ENCODE results near the gene FGF5. TPM values are rescaled to one million over a fixed set of nuclear protein-coding genes. Genes with fewer than 3 reads are reported as not detected.

The FGF5 gene
- total RNA-seq, 1 experiment from 2014 or later = 2.6 TPM

DNA sequence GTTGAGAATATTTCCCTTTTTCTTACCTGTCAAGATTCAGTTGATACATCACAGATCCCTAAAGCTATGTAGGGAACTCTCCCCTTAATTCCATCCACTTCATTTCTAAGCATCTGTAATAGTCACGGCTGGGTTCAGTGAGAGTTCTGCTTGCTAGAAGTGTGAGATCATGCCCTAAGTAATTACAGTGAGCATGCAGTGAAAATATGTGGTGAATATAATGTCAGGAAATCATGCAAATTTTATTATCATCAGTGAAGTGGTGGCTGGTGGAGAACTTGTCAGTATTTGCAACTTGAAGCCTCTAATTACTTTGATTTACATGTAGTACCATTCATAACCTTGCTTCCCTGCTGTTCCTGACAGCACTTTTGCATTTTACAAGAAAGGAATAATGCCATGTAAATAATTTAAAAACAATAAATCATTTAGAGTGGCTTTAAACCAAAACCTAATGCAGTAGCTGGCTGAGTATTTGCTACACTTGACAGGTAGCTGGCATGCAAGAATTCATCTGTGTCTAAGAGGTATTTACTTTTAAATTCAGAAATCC is 40.8 kb downstream of the FGF5 start:
- TF ChIP-seq, protein P1, sequence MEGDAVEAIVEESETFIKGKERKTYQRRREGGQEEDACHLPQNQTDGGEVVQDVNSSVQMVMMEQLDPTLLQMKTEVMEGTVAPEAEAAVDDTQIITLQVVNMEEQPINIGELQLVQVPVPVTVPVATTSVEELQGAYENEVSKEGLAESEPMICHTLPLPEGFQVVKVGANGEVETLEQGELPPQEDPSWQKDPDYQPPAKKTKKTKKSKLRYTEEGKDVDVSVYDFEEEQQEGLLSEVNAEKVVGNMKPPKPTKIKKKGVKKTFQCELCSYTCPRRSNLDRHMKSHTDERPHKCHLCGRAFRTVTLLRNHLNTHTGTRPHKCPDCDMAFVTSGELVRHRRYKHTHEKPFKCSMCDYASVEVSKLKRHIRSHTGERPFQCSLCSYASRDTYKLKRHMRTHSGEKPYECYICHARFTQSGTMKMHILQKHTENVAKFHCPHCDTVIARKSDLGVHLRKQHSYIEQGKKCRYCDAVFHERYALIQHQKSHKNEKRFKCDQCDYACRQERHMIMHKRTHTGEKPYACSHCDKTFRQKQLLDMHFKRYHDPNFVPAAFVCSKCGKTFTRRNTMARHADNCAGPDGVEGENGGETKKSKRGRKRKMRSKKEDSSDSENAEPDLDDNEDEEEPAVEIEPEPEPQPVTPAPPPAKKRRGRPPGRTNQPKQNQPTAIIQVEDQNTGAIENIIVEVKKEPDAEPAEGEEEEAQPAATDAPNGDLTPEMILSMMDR (conservative IDR thresholded peaks at IDR 0.05; ENCODE audit: low read depth, low read length) = no peak
- TF ChIP-seq EZH2 (IDR thresholded peaks at IDR 0.05; ENCODE audit: low read length, unreplicated experiment) = no peak
- no peak for TF ChIP-seq EZH2phosphoT487 (IDR thresholded peaks at IDR 0.05; ENCODE audit: borderline replicate concordance, low read length)
- peak overlapping the region; percentile 62 for H2AFZ ChIP-seq (ENCODE audit: low read length)

GRCh38 chr4:80307774-80308465 is 41.5 kb downstream of the FGF5 start:
- TF ChIP-seq EZH2phosphoT487 (IDR thresholded peaks at IDR 0.05; ENCODE audit: borderline replicate concordance, low read length) (no peak), EZH2 (IDR thresholded peaks at IDR 0.05; ENCODE audit: low read length, unreplicated experiment) (no peak)
- TF ChIP-seq, protein P1 (conservative IDR thresholded peaks at IDR 0.05; ENCODE audit: low read depth, low read length) = no peak
- no peaks in the 10 kb centered on the region for H3K9me3 ChIP-seq (ENCODE audit: low read length)
- peak; percentile 59 for DNase-seq
- H3K4me2 ChIP-seq (ENCODE audit: low read length) = peak overlapping the region; percentile 76
- H4K20me1 ChIP-seq (ENCODE audit: low read length) = no peaks in the 10 kb centered on the region
- no peaks in the 10 kb centered on the region for H3F3A ChIP-seq (ENCODE audit: low read length, unreplicated experiment)
- H2AFZ ChIP-seq (ENCODE audit: low read length) = peak overlapping the region; percentile 62
- CTCF ChIA-PET = interaction anchor here (0.5 to 0.7 kb wide), 4 partner anchors 66 to 723 kb away, joined by 3 to 5 read pairs (median 4); partner anchors contain the start of gene BMP3
- no peaks in the 10 kb centered on the region for H3K36me3 ChIP-seq (ENCODE audit: low read depth, low read length)
- no peaks in the 10 kb centered on the region for H3K27me3 ChIP-seq (ENCODE audit: low read length)
- POLR2A ChIA-PET (ENCODE audit: unreplicated experiment) = interaction anchor here (0.5 to 0.7 kb wide), 2 partner anchors 46 to 71 kb away, joined by 3 to 6 read pairs; no protein-coding TSS in a partner anchor
- BruUV-seq (replicated peaks) = no TSS peak
- H3K4me1 ChIP-seq (ENCODE audit: insufficient read depth, low read length) = peaks cover 55% of the 10 kb centered on the region
- no peaks in the 10 kb centered on the region for H3K79me2 ChIP-seq (ENCODE audit: low read length)
- ATAC-seq = peak; percentile 59
- intact Hi-C loops (cut with micrococcal nuclease) = loop anchor here (5.0 kb wide), 1 partner anchor 41 kb away; the partner anchor contains the start of gene FGF5
- H3K9ac ChIP-seq (ENCODE audit: low read length) = peak overlapping the region; percentile 31; the same call in 1 of the 2 replicates
- peak overlapping the region; percentile 44; the same call in 1 of the 2 replicates for H3K4me3 ChIP-seq (ENCODE audit: low read length)
- no peaks in the 10 kb centered on the region for H3K9me2 ChIP-seq (replicated peaks; ENCODE audit: low read length)
- peak overlapping the region; percentile 76 for H3K27ac ChIP-seq (ENCODE audit: low read length)

More for the DNA sequence above, 40.8 kb downstream of the FGF5 start:
- ATAC-seq (no peak), DNase-seq (no peak)
- peaks cover 55% of the 10 kb centered on the region for H3K4me1 ChIP-seq (ENCODE audit: insufficient read depth, low read length)
- peak overlapping the region; percentile 76 for H3K27ac ChIP-seq (ENCODE audit: low read length)
- no peaks in the 10 kb centered on the region for H3K79me2 ChIP-seq (ENCODE audit: low read length)
- H3F3A ChIP-seq (ENCODE audit: low read length, unreplicated experiment) = no peaks in the 10 kb centered on the region
- ChIA-PET POLR2A (ENCODE audit: unreplicated experiment) (no interaction called here), CTCF (interaction anchor here (0.6 kb wide), 1 partner anchor 86 kb away, joined by 4 read pairs; no protein-coding TSS in a partner anchor)
- no TSS peak for BruUV-seq (replicated peaks)
- H3K36me3 ChIP-seq (ENCODE audit: low read depth, low read length) = no peaks in the 10 kb centered on the region
- H3K9ac ChIP-seq (ENCODE audit: low read length) = peak overlapping the region; percentile 31; the same call in 1 of the 2 replicates
- peak overlapping the region; percentile 44; the same call in 1 of the 2 replicates for H3K4me3 ChIP-seq (ENCODE audit: low read length)
- H3K4me2 ChIP-seq (ENCODE audit: low read length) = peak overlapping the region; percentile 76
- no peaks in the 10 kb centered on the region for H3K9me2 ChIP-seq (replicated peaks; ENCODE audit: low read length)
- no peaks in the 10 kb centered on the region for H3K27me3 ChIP-seq (ENCODE audit: low read length)
- no peaks in the 10 kb centered on the region for H3K9me3 ChIP-seq (ENCODE audit: low read length)
- no peaks in the 10 kb centered on the region for H4K20me1 ChIP-seq (ENCODE audit: low read length)
- intact Hi-C loops (cut with micrococcal nuclease) = loop anchor here (5.0 kb wide), 1 partner anchor 40 kb away; the partner anchor contains the start of gene FGF5
